ENCODE results near the gene KRTAP10-2.

KRTAP10-2 gene

DNA sequence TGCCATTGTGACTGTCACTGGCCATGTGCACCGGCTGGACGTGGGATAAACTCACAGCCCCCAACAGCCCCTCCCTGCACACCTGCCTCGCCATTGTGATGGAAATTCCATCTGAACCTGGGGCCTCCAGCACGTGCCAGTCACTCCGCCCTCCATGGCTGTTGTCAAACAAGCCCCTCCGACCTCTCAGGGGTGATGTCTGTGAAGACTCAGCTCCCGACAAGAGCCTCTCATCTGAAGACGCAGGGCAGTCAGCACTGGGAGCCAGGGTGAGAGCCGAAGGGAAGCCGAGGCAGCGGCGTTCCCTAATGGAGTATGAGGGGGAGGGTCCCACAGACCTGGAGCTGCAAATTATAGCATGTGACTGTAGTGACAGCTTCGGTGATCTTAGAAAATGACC lies 1.4 kb upstream of the KRTAP10-2 start:
- TF ChIP-seq POLR2AphosphoS5 (IDR thresholded peaks at IDR 0.05; ENCODE audit: low read depth, low read length) (no peak), SIN3A (IDR thresholded peaks at IDR 0.05; ENCODE audit: borderline replicate concordance, insufficient read depth, low read length) (no peak), REST (IDR thresholded peaks at IDR 0.05; ENCODE audit: insufficient read depth in 1 of 2, low read depth in 2 of 2, low read length in 2 of 2) (no peak), FOXP2 (optimal IDR thresholded peaks at IDR 0.05; ENCODE audit: borderline replicate concordance, extremely low read depth, extremely low read length, insufficient read depth) (no peak), TAF1 (IDR thresholded peaks at IDR 0.05; ENCODE audit: borderline replicate concordance, insufficient read depth, low read length) (no peak)

GRCh38 chr21:44552136-44552535 lies 831 bp upstream of the KRTAP10-2 start:
- TF ChIP-seq SIN3A (IDR thresholded peaks at IDR 0.05; ENCODE audit: borderline replicate concordance, insufficient read depth, low read length) (no peak), REST (IDR thresholded peaks at IDR 0.05; ENCODE audit: insufficient read depth in 1 of 2, low read depth in 2 of 2, low read length in 2 of 2) (no peak), POLR2AphosphoS5 (IDR thresholded peaks at IDR 0.05; ENCODE audit: low read depth, low read length) (no peak), FOXP2 (optimal IDR thresholded peaks at IDR 0.05; ENCODE audit: borderline replicate concordance, extremely low read depth, extremely low read length, insufficient read depth) (no peak), TAF1 (IDR thresholded peaks at IDR 0.05; ENCODE audit: borderline replicate concordance, insufficient read depth, low read length) (no peak)

GRCh38 chr21:44550807-44551206 lies 498 bp downstream of the KRTAP10-2 start:
- TF ChIP-seq REST (IDR thresholded peaks at IDR 0.05; ENCODE audit: insufficient read depth in 1 of 2, low read depth in 2 of 2, low read length in 2 of 2) (no peak), POLR2AphosphoS5 (IDR thresholded peaks at IDR 0.05; ENCODE audit: low read depth, low read length) (no peak), FOXP2 (optimal IDR thresholded peaks at IDR 0.05; ENCODE audit: borderline replicate concordance, extremely low read depth, extremely low read length, insufficient read depth) (no peak), SIN3A (IDR thresholded peaks at IDR 0.05; ENCODE audit: borderline replicate concordance, insufficient read depth, low read length) (no peak), TAF1 (IDR thresholded peaks at IDR 0.05; ENCODE audit: borderline replicate concordance, insufficient read depth, low read length) (no peak)

DNA sequence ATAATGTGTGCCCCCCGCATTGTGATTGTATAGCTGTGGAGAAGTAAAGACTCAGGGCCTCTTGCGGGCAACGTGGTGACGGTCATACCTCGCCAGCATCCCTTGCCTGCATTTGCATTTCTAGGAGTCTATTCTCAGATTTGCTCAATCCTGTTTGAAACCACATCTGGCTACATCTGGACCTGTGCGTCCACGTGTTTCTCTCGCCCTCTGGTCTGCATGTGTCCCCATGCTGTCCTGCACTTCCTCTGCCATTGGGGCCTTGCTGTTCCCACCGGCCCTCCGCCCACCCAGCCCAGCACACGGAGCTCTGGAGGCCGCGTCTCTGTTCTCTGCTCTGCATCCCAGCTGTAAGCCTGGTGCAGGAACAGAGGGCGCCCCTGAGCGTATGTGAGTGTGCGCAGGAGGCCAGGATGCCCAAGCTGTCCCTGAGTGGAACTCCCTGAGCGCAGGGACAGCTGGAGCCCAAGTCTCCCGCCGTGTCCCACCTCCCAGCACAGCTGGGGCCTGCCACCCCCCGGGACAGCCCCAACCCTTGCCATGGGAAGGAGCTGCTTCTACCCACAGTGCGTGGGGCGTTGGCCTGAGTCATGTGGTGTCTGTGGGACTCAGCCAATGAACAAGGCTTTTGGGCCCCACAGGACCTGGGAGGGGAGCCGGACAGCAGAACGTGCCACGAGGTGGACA lies 1.6 kb downstream of the KRTAP10-2 start:
- TF ChIP-seq SIN3A (IDR thresholded peaks at IDR 0.05; ENCODE audit: borderline replicate concordance, insufficient read depth, low read length) (no peak), FOXP2 (optimal IDR thresholded peaks at IDR 0.05; ENCODE audit: borderline replicate concordance, extremely low read depth, extremely low read length, insufficient read depth) (no peak), REST (IDR thresholded peaks at IDR 0.05; ENCODE audit: insufficient read depth in 1 of 2, low read depth in 2 of 2, low read length in 2 of 2) (no peak), TAF1 (IDR thresholded peaks at IDR 0.05; ENCODE audit: borderline replicate concordance, insufficient read depth, low read length) (no peak)

All from PFSK-1 (cell line).